Activated T-helper 2 cell treated with anti-CD3 and anti-CD28 coated beads, Interferon-gamma antibody, Interleukin-2, Interleukin-4, amounts not matched to agents 10 μg/mL and 5 μg/mL and 100 μg/mL, durations not matched to agents 14 hours and 24 hours and 36 hours (primary cell): ENCODE measurements around the gene SLC4A8. TPM values are rescaled to one million over a fixed set of nuclear protein-coding genes. Genes with fewer than 3 reads are reported as not detected.

ENCODE experiments used
- DNase-seq: peaks from one replicate; pipeline ENCODE4 v3.0.0; 2021; ENCODE audit warnings: low spot score
- H3K27ac Mint-ChIP-seq: one replicate; pipeline ENCODE4 v1.8.0; 2021; ENCODE audit warnings: mixed read lengths
- H3K27me3 Mint-ChIP-seq: one replicate; pipeline ENCODE4 v1.8.0; 2021; ENCODE audit warnings: low read depth, mixed read lengths
- H3K36me3 Mint-ChIP-seq: one replicate; pipeline ENCODE4 v1.8.0; 2021; ENCODE audit warnings: low read depth, mixed read lengths
- H3K4me1 Mint-ChIP-seq: one replicate; pipeline ENCODE4 v1.8.0; 2021; ENCODE audit warnings: low read depth, mixed read lengths
- H3K4me3 Mint-ChIP-seq: one replicate; pipeline ENCODE4 v1.8.0; 2021; ENCODE audit warnings: low read depth, mild to moderate bottlenecking, moderate library complexity, mixed read lengths
- H3K9me3 Mint-ChIP-seq: one replicate; pipeline ENCODE4 v1.8.0; 2021; ENCODE audit warnings: mixed read lengths
- intact Hi-C: fragments of 100-400 bp; cut with micrococcal nuclease; formaldehyde crosslinking; loops from one replicate; pipeline ENCODE4 v1.15.1; 2023
- total RNA-seq: library from RNA; stranded (reverse); gene quantifications from 2 replicates; pipeline ENCODE4 v1.2.3, GENCODE V29; 2022

Gene SLC4A8
- total RNA-seq, 1 donor from 2014 or later, result 1.6 TPM

GRCh38 chr12:51530208-51530607 lies 105.6 kb downstream of the SLC4A8 start:
- Mint-ChIP-seq H3K36me3 (no peaks in the 10 kb centered on the region), H3K27me3 (peaks cover 14% of the 10 kb centered on the region), H3K27ac (no peak overlapping the region), H3K9me3 (no peaks in the 10 kb centered on the region), H3K4me1 (peaks cover 3% of the 10 kb centered on the region), H3K4me3 (no peak overlapping the region)
- intact Hi-C loops, result no loop called here
- no peak for DNase-seq

- Mint-ChIP-seq H3K4me1 (peaks cover 3% of the 10 kb centered on the region), H3K4me3 (no peak overlapping the region), H3K27ac (no peak overlapping the region), H3K9me3 (no peaks in the 10 kb centered on the region), H3K36me3 (no peaks in the 10 kb centered on the region), H3K27me3 (peaks cover 18% of the 10 kb centered on the region)
- intact Hi-C loops, result no loop called here
- DNase-seq, result no peak
These were observed 106.8 kb downstream of the SLC4A8 start for GRCh38 chr12:51531284-51531977.

- Mint-ChIP-seq H3K9me3 (no peaks in the 10 kb centered on the region), H3K27me3 (peaks cover 18% of the 10 kb centered on the region), H3K27ac (no peak overlapping the region), H3K4me1 (peaks cover 3% of the 10 kb centered on the region), H3K4me3 (no peak overlapping the region), H3K36me3 (no peaks in the 10 kb centered on the region)
- intact Hi-C loops, result loop anchor here (1.0 kb wide), 1 partner anchor 111 kb away; no protein-coding TSS in a partner anchor
- peak; percentile 66 for DNase-seq
These were observed 107.4 kb downstream of the SLC4A8 start for GRCh38 chr12:51531978-51532497.

GRCh38 chr12:51533799-51534198 lies 109.2 kb downstream of the SLC4A8 start:
- H3K4me3 Mint-ChIP-seq, result no peak overlapping the region
- no peaks in the 10 kb centered on the region for H3K36me3 Mint-ChIP-seq
- intact Hi-C loops, result no loop called here
- peaks cover 3% of the 10 kb centered on the region for H3K4me1 Mint-ChIP-seq
- H3K9me3 Mint-ChIP-seq, result no peaks in the 10 kb centered on the region
- H3K27me3 Mint-ChIP-seq, result peaks cover 19% of the 10 kb centered on the region
- no peak for DNase-seq
- no peak overlapping the region for H3K27ac Mint-ChIP-seq

- intact Hi-C loops, result no loop called here
- Mint-ChIP-seq H3K36me3 (no peaks in the 10 kb centered on the region), H3K9me3 (no peaks in the 10 kb centered on the region)
These were observed 109.8 kb downstream of the SLC4A8 start for GRCh38 chr12:51534216-51535074.

GRCh38 chr12:51536159-51536558 lies 111.5 kb downstream of the SLC4A8 start:
- H3K27ac Mint-ChIP-seq, result no peak overlapping the region
- intact Hi-C loops, result no loop called here

More at GRCh38 chr12:51534216-51535074, 109.8 kb downstream of the SLC4A8 start:
- no peak for DNase-seq
- H3K4me1 Mint-ChIP-seq, result peaks cover 3% of the 10 kb centered on the region
- H3K27me3 Mint-ChIP-seq, result peaks cover 17% of the 10 kb centered on the region
- H3K4me3 Mint-ChIP-seq, result no peak overlapping the region
- H3K27ac Mint-ChIP-seq, result no peak overlapping the region

GRCh38 chr12:51538149-51538548 lies 113.5 kb downstream of the SLC4A8 start:
- H3K4me1 Mint-ChIP-seq, result no peaks in the 10 kb centered on the region
- intact Hi-C loops, result no loop called here
- H3K4me3 Mint-ChIP-seq, result no peak overlapping the region
- peaks cover 9% of the 10 kb centered on the region for H3K27me3 Mint-ChIP-seq
- no peak overlapping the region for H3K27ac Mint-ChIP-seq
- DNase-seq, result no peak
- no peaks in the 10 kb centered on the region for H3K9me3 Mint-ChIP-seq
- no peaks in the 10 kb centered on the region for H3K36me3 Mint-ChIP-seq

More at GRCh38 chr12:51536159-51536558, 111.5 kb downstream of the SLC4A8 start:
- Mint-ChIP-seq H3K4me3 (no peak overlapping the region), H3K36me3 (no peaks in the 10 kb centered on the region), H3K27me3 (peaks cover 17% of the 10 kb centered on the region), H3K4me1 (peaks cover 3% of the 10 kb centered on the region), H3K9me3 (no peaks in the 10 kb centered on the region)
- no peak for DNase-seq

GRCh38 chr12:51538599-51538998 lies 114.0 kb downstream of the SLC4A8 start:
- H3K36me3 Mint-ChIP-seq, result no peaks in the 10 kb centered on the region
- H3K27me3 Mint-ChIP-seq, result peaks cover 9% of the 10 kb centered on the region
- H3K4me3 Mint-ChIP-seq, result no peak overlapping the region
- intact Hi-C loops, result no loop called here
- DNase-seq, result no peak
- H3K27ac Mint-ChIP-seq, result no peak overlapping the region
- H3K9me3 Mint-ChIP-seq, result no peaks in the 10 kb centered on the region
- H3K4me1 Mint-ChIP-seq, result no peaks in the 10 kb centered on the region

GRCh38 chr12:51540996-51541395 lies 116.4 kb downstream of the SLC4A8 start:
- H3K4me1 Mint-ChIP-seq, result no peaks in the 10 kb centered on the region
- H3K36me3 Mint-ChIP-seq, result no peaks in the 10 kb centered on the region
- intact Hi-C loops, result no loop called here
- no peak overlapping the region for H3K27ac Mint-ChIP-seq
- no peaks in the 10 kb centered on the region for H3K9me3 Mint-ChIP-seq
- H3K4me3 Mint-ChIP-seq, result no peak overlapping the region
- peaks cover 8% of the 10 kb centered on the region for H3K27me3 Mint-ChIP-seq
- no peak for DNase-seq

GRCh38 chr12:51546097-51546496 lies 121.5 kb downstream of the SLC4A8 start:
- no peaks in the 10 kb centered on the region for H3K9me3 Mint-ChIP-seq
- no peak overlapping the region for H3K4me3 Mint-ChIP-seq

GRCh38 chr12:51547606-51548005 lies 123.0 kb downstream of the SLC4A8 start:
- no peak for DNase-seq

More at GRCh38 chr12:51546097-51546496, 121.5 kb downstream of the SLC4A8 start:
- Mint-ChIP-seq H3K36me3 (no peaks in the 10 kb centered on the region), H3K27me3 (peaks cover 14% of the 10 kb centered on the region), H3K27ac (no peak overlapping the region), H3K4me1 (no peaks in the 10 kb centered on the region)
- DNase-seq, result no peak
- intact Hi-C loops, result no loop called here

GRCh38 chr12:51548241-51548640 lies 123.6 kb downstream of the SLC4A8 start:
- Mint-ChIP-seq H3K9me3 (no peaks in the 10 kb centered on the region), H3K27me3 (peaks cover 21% of the 10 kb centered on the region), H3K27ac (no peak overlapping the region), H3K36me3 (no peaks in the 10 kb centered on the region), H3K4me3 (no peak overlapping the region), H3K4me1 (no peaks in the 10 kb centered on the region)
- DNase-seq, result no peak
- intact Hi-C loops, result no loop called here

More at GRCh38 chr12:51547606-51548005, 123.0 kb downstream of the SLC4A8 start:
- intact Hi-C loops, result no loop called here
- Mint-ChIP-seq H3K9me3 (no peaks in the 10 kb centered on the region), H3K36me3 (no peaks in the 10 kb centered on the region), H3K4me1 (no peaks in the 10 kb centered on the region), H3K27ac (no peak overlapping the region), H3K27me3 (peaks cover 21% of the 10 kb centered on the region), H3K4me3 (no peak overlapping the region)

- Mint-ChIP-seq H3K4me1 (no peaks in the 10 kb centered on the region), H3K27me3 (peaks cover 22% of the 10 kb centered on the region), H3K4me3 (no peak overlapping the region), H3K27ac (no peak overlapping the region), H3K9me3 (no peaks in the 10 kb centered on the region), H3K36me3 (no peaks in the 10 kb centered on the region)
- intact Hi-C loops, result no loop called here
- DNase-seq, result no peak
These were observed 125.0 kb downstream of the SLC4A8 start for GRCh38 chr12:51549637-51550036.
